AG04449 (cell line): ENCODE data around the gene ATG4D.

ENCODE experiments used
- CTCF ChIA-PET: fragments of 350-600 bp; formaldehyde crosslinking; extraction: SDS; loops from one replicate; lab custom pipeline; 2021; ENCODE audit warnings: antibody characterized with exemption; lab: Yijun Ruan, JAX
- POLR2A ChIA-PET: fragments of 400-600, 350-600 bp; formaldehyde crosslinking; extraction: SDS; loops from one replicate; lab custom pipeline; 2020; ENCODE audit warnings: antibody characterized with exemption, inconsistent platforms; lab: Yijun Ruan, JAX
- DNase-seq: peaks from one replicate; pipeline ENCODE4 v3.0.0-alpha.2; 2010; ENCODE audit warnings: low read depth, low spot score
- H3K4me3 ChIP-seq: 2 replicates; pipeline ENCODE4 v1.5.1; 2011; ENCODE audit warnings: low read depth, mild to moderate bottlenecking, control low read depth, low read length
- TF ChIP-seq, protein P1 (sequence below): IDR thresholded peaks from one replicate; pipeline ENCODE4 v1.5.1; 2011; ENCODE audit warnings: mild to moderate bottlenecking, moderate library complexity, low read length, control low read depth, inconsistent platforms; ENCODE audit not compliant: insufficient read depth; ENCODE audit errors: missing control alignments

ATG4D gene

DNA sequence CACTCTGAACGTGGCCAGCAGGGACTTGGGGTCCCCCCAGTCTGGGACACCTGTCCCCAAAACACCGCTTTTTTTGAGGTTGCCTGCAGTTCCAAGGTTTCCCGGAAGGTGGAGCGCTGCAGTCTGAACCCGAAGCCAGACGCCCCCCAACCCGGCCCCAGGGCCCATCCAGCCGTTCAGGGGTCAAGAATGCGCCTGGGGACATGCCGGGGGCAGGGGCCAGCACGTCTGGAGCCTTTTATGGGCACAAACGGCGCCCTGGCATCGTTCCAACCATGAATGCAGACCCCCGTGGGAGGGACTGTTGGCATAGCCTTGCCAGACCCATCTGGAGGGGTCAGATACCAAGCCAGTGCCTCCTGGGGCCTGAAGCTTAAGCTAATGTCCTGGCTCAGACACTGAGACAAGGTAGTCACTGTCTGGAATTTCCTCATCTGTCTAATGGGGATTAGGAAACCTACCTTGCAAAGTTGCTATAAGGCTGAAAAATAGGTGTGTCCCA, 33.4 kb upstream of the ATG4D start:
- H3K4me3 ChIP-seq, result no peak overlapping the region
- TF ChIP-seq, protein P1, sequence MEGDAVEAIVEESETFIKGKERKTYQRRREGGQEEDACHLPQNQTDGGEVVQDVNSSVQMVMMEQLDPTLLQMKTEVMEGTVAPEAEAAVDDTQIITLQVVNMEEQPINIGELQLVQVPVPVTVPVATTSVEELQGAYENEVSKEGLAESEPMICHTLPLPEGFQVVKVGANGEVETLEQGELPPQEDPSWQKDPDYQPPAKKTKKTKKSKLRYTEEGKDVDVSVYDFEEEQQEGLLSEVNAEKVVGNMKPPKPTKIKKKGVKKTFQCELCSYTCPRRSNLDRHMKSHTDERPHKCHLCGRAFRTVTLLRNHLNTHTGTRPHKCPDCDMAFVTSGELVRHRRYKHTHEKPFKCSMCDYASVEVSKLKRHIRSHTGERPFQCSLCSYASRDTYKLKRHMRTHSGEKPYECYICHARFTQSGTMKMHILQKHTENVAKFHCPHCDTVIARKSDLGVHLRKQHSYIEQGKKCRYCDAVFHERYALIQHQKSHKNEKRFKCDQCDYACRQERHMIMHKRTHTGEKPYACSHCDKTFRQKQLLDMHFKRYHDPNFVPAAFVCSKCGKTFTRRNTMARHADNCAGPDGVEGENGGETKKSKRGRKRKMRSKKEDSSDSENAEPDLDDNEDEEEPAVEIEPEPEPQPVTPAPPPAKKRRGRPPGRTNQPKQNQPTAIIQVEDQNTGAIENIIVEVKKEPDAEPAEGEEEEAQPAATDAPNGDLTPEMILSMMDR, result peak; percentile 56
- ChIA-PET CTCF (interaction anchor here (0.8 to 2.0 kb wide), 14 partner anchors 9 to 189 kb away, joined by 3 to 8 read pairs (median 3); no protein-coding TSS in a partner anchor), POLR2A (no interaction called here)
- no peak for DNase-seq

DNA sequence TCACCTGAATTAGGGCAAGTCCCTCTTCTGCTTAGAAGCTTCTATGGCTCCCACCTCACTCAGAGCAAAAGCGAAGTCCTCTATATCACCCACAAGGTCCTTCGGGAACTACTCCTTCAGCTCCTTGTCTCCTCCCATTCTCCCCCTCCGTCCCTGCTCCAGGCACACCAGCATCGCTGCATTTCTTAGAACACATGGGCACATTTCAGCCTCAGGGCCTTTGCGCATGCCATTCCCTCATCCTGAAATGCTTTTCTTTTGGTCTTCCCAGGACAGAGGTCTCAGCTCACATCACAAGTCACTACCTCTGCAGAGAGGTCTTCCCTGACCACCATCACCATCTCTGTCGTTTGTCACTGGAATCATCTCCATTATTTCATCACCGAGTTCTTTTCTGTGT, 30.5 kb upstream of the ATG4D start:
- ChIA-PET POLR2A (no interaction called here), CTCF (interaction anchor here (1.2 to 1.6 kb wide), 3 partner anchors 9 to 28 kb away, joined by 3 read pairs; no protein-coding TSS in a partner anchor)
- no peak for DNase-seq

DNA sequence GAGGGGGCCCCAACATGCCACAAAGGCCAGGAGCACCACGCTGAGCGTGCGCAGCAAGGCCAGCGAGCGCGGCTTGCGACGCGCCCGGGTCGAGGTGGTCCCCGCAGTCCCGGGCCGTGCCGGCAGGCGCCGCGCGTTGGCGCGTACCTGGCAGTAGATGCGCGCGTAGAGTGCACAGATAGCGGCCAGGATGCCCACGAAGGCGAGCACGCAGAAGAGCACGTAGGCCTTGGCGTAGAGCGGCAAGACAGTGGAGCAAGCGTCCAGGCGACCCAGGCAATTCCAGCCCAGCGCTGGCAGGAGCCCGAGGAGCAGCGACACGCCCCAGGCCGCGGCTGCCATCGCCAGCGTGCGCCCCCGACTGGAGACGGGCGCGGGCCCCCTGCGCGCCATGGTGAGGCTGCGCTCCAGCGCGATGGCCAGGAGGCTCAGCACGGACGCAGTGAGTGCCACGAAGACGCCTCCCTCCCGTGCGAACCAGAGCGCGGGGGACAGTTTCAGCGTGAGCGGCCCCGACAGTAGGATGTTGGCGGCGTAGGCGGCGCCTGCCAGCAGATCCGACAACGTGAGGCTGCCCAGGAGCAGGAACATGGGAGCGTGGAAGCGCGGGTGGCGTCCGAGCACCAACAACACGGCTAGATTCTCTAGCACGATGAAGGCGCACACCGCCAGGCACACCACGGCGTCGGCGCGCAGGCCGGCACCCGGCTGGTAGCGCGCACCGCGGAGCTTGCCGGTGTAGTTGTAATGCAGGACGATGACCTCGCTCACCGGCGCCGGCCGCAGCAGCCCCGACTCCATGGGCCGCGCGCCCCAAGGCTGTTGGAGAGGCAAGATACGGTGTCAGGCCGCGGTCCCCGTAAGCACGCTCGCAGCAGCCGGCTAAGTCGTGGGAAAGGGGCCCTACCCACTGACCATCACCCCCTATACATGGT, 29.2 kb upstream of the ATG4D start:
- CTCF ChIA-PET, result no interaction called here
- TF ChIP-seq, protein P1, result no peak
- POLR2A ChIA-PET, result no interaction called here
- no peak for DNase-seq
- H3K4me3 ChIP-seq, result peak overlapping the region; percentile 3; the same call in 1 of the 2 replicates

More for the DNA sequence above, 30.5 kb upstream of the ATG4D start:
- TF ChIP-seq, protein P1, result no peak
- no peak overlapping the region for H3K4me3 ChIP-seq

DNA sequence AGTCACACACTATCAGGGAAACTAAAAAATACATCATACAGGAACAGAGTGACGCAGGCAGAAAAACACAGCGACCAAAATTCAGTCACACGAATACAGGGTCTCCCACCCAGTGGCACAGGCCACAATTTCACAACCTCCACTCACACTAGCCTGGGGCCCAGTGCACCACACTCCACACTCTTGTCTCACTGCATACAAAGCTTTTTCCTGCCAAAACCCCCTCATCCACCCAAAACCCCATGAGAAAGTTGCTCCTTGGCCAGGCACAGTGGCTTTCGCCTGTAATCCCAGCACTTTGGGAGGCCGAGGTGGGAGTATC, 27.7 kb upstream of the ATG4D start:
- POLR2A ChIA-PET, result no interaction called here
- no peak overlapping the region for H3K4me3 ChIP-seq
- CTCF ChIA-PET, result interaction anchor here (1.3 to 3.6 kb wide), 3 partner anchors 10 to 202 kb away, joined by 3 to 14 read pairs (median 5); partner anchors contain the start of gene DNM2
- TF ChIP-seq, protein P1, result no peak
- no peak for DNase-seq

DNA sequence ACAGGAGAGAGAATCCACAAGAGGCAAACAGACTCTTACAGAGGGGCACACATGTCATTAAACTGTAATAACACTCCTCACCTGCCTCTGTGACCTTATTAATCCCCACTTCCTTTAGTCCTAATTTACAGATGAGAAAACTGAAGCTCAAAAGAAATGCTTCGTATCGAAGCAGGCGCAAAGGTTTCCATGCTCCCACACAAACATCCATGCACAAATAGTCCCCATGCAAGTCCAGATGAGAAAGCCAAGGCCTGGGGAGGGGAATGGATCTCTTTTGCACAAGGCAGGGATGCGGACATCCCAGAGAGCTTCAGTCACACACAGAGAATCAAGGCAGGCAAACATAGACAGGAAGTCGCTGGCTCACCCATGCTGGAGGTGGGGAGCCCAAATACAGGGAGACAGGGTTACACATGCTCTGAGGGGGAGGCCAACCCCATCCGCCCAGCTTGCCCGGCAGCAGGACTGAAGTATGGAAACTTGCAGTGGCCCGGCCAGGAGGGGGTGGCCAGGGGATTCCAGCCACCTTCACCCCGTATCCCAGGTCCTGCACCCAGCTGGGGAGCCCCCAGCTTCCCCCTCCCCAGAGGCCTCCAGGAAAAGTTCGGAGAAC, 26.9 kb upstream of the ATG4D start:
- CTCF ChIA-PET, result interaction anchor here (0.7 to 3.6 kb wide), 6 partner anchors 8 to 201 kb away, joined by 3 to 14 read pairs (median 6); partner anchors contain the start of gene DNM2
- peak overlapping the region; percentile 55 for H3K4me3 ChIP-seq
- POLR2A ChIA-PET, result interaction anchor here (0.7 kb wide), 1 partner anchor 53 kb away, joined by 3 read pairs; no protein-coding TSS in a partner anchor
- TF ChIP-seq, protein P1, result no peak
- DNase-seq, result no peak
